Measurements from ENCODE around the gene SLC15A2. TPM values are rescaled to one million over a fixed set of nuclear protein-coding genes. Genes with fewer than 3 reads are reported as not detected.

Gene SLC15A2
- total and polyA plus RNA-seq, 3 donors from 2014 or later: 11.8 to 21.8 (median 13.8) TPM

GRCh38 chr3:121988146-121988545 lies 93.9 kb downstream of the SLC15A2 start:
- WGBS, 2 donors: 76 to 79% methylated on average over 2 of the region's 2 CpGs
- Histone ChIP-seq H3K4me1 (peaks cover 12% of the 10 kb centered on the region), H3K4me3 (no peak overlapping the region), H3K27me3 (no peaks in the 10 kb centered on the region), H3K27ac (no peak overlapping the region), H3K36me3 (ENCODE audit: low read depth, missing control alignments) (no peaks in the 10 kb centered on the region), H3K9me3 (no peaks in the 10 kb centered on the region)
- TF ChIP-seq, protein P1, sequence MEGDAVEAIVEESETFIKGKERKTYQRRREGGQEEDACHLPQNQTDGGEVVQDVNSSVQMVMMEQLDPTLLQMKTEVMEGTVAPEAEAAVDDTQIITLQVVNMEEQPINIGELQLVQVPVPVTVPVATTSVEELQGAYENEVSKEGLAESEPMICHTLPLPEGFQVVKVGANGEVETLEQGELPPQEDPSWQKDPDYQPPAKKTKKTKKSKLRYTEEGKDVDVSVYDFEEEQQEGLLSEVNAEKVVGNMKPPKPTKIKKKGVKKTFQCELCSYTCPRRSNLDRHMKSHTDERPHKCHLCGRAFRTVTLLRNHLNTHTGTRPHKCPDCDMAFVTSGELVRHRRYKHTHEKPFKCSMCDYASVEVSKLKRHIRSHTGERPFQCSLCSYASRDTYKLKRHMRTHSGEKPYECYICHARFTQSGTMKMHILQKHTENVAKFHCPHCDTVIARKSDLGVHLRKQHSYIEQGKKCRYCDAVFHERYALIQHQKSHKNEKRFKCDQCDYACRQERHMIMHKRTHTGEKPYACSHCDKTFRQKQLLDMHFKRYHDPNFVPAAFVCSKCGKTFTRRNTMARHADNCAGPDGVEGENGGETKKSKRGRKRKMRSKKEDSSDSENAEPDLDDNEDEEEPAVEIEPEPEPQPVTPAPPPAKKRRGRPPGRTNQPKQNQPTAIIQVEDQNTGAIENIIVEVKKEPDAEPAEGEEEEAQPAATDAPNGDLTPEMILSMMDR (IDR thresholded peaks at IDR 0.05): no peak
- TF ChIP-seq POLR2A (IDR thresholded peaks at IDR 0.05): no peak
- DNase-seq: no peak
- intact Hi-C loops (cut with DNase I; ENCODE audit: low total_unique reads): no loop called here

DNA sequence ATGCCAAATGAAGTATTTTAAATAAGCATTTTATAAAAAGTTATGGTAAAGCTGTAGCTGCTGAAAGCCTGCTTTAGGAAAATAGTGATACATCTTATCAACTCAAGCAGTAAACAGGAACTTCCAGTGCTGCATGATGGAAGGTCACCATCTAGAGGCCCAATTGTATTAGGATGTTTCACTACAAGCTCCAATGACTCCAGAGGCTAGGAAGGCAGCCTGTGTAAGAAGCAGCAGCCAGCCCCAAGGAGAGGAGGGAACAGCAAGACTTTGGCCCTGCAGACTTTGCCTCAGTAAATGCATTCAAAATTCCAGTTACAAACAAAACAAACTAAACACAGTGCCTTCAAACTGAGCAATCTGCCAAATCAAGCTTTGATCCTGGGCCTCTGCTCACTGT lies 95.7 kb downstream of the SLC15A2 start:
- intact Hi-C loops (cut with DNase I; ENCODE audit: low total_unique reads): no loop called here
- H3K27me3 ChIP-seq: no peaks in the 10 kb centered on the region
- TF ChIP-seq, protein P1 (IDR thresholded peaks at IDR 0.05): peak in 1 of 3 experiments; percentile 16
- TF ChIP-seq POLR2A (IDR thresholded peaks at IDR 0.05): no peak
- H3K4me1 ChIP-seq: peaks cover 12% of the 10 kb centered on the region
- H3K27ac ChIP-seq: peak overlapping the region in 1 of 2 donors; percentile 5
- H3K36me3 ChIP-seq (ENCODE audit: low read depth, missing control alignments): no peaks in the 10 kb centered on the region
- no peak overlapping the region for H3K4me3 ChIP-seq
- H3K9me3 ChIP-seq: no peaks in the 10 kb centered on the region
- DNase-seq: peak; percentile 65

GRCh38 chr3:121992601-121993560 lies 98.7 kb downstream of the SLC15A2 start:
- TF ChIP-seq POLR2A (IDR thresholded peaks at IDR 0.05): no peak
- TF ChIP-seq, protein P1 (IDR thresholded peaks at IDR 0.05): no peak
- H3K4me3 ChIP-seq: no peak overlapping the region
- H3K27me3 ChIP-seq: no peaks in the 10 kb centered on the region
- WGBS, 2 donors: 89 to 96% methylated on average over 23 to 31 of the region's 31 CpGs
- DNase-seq: no peak
- H3K4me1 ChIP-seq: peaks cover 12% of the 10 kb centered on the region
- H3K36me3 ChIP-seq (ENCODE audit: low read depth, missing control alignments): no peaks in the 10 kb centered on the region
- H3K27ac ChIP-seq: no peak overlapping the region
- no peaks in the 10 kb centered on the region for H3K9me3 ChIP-seq
- intact Hi-C loops (cut with DNase I; ENCODE audit: low total_unique reads): no loop called here

Other genes starting within 250 kb of the SLC15A2 start
- 10 to 100 TPM in 1 of 2 donors, 1 to 10 TPM in 1; 8.7 to 17.3 TPM for gene HCLS1, start 233.5 kb upstream of the SLC15A2 start, total RNA-seq
- 15.6 TPM for gene HCLS1, start 233.5 kb upstream of the SLC15A2 start, polyA plus RNA-seq (ENCODE audit: insufficient read depth, low read depth, low replicate concordance)
- 10 to 100 TPM; 72.3 to 72.5 TPM for gene GOLGB1, start 144.7 kb upstream of the SLC15A2 start, total RNA-seq
- 11.5 TPM for gene GOLGB1, start 144.7 kb upstream of the SLC15A2 start, polyA plus RNA-seq (ENCODE audit: insufficient read depth, low read depth, low replicate concordance)
- gene IQCB1, start 59.3 kb upstream of the SLC15A2 start, total RNA-seq: 10 to 100 TPM; 33.6 to 37.0 TPM
- 39.3 TPM for gene IQCB1, start 59.3 kb upstream of the SLC15A2 start, polyA plus RNA-seq (ENCODE audit: insufficient read depth, low read depth, low replicate concordance)
- 1 to 10 TPM; 4.8 to 6.9 TPM for gene EAF2, start 59.2 kb upstream of the SLC15A2 start, total RNA-seq
- 14.5 TPM for gene EAF2, start 59.2 kb upstream of the SLC15A2 start, polyA plus RNA-seq (ENCODE audit: insufficient read depth, low read depth, low replicate concordance)
- gene ILDR1, start 127.8 kb downstream of the SLC15A2 start, total RNA-seq: 1 to 10 TPM; 3.2 TPM
- gene ILDR1, start 127.8 kb downstream of the SLC15A2 start, polyA plus RNA-seq (ENCODE audit: insufficient read depth, low read depth, low replicate concordance): 1.4 TPM
- 1 to 10 TPM; 3.2 to 4.5 TPM for gene CD86, start 161.0 kb downstream of the SLC15A2 start, total RNA-seq
- 3.4 TPM for gene CD86, start 161.0 kb downstream of the SLC15A2 start, polyA plus RNA-seq (ENCODE audit: insufficient read depth, low read depth, low replicate concordance)